Erythroblast (primary cell): ENCODE measurements around the gene FAM90A26.
A peak's percentile ranks its signal among the peaks of the same experiment; 100 is the strongest.
"Not testable (repeated sequence)": the region's sequence is repeated elsewhere in the genome, so short reads cannot be mapped to it uniquely, and the experiment has no call there.

ENCODE experiments used
- DNase-seq, 2 experiments: peaks; one replicate each; lab custom pipeline; 2025; lab: John Stamatoyannopoulos, UW
- POLR2A ChIP-seq: IDR thresholded peaks from 2 replicates; pipeline ENCODE4 v1.6.1; 2011; ENCODE audit warnings: mild to moderate bottlenecking, low read length

The FAM90A26 gene

DNA sequence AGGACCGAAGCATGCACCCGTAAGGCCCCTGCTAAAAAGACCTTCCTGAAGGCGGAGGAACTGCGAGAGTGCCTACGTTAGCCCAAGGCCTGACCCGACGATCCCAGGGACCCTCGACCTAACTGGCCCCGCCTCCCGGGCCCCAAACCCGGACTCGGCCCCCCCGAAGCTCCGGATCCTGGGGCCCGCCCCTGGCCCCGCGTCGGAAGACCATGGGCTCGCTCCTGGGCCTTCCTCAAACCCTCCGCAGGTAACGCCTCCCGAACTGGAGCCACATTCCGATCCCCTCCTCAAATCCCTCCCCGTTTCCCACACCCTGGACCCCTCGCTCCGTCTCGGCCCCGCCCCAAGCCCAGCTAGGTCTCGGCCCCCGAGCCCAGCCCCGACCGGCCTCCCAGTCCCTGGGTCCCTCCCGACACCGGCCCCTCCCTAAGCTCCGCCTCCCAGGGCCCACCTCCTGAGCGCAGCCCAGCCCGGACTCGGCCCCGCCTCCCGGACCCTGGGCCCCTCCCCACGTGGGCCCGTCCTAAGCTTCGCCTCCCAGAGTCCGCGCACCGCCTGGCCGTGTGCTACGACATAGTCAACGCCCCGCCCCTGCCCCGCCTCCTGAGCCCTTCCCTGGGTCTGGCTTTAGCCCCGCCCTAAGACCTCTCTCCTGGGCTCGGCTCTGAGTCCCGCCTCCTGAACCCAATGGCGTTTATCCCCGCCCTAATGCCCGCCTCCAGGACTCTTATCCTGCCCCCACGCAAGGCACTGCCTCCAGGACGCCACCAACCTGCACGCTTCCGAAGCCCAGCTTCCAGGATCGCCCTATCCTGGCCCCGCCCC, 17.8 kb upstream of the FAM90A26 start:
- TF ChIP-seq POLR2A = peak; percentile 41
- DNase-seq = peak; percentile 95

DNA sequence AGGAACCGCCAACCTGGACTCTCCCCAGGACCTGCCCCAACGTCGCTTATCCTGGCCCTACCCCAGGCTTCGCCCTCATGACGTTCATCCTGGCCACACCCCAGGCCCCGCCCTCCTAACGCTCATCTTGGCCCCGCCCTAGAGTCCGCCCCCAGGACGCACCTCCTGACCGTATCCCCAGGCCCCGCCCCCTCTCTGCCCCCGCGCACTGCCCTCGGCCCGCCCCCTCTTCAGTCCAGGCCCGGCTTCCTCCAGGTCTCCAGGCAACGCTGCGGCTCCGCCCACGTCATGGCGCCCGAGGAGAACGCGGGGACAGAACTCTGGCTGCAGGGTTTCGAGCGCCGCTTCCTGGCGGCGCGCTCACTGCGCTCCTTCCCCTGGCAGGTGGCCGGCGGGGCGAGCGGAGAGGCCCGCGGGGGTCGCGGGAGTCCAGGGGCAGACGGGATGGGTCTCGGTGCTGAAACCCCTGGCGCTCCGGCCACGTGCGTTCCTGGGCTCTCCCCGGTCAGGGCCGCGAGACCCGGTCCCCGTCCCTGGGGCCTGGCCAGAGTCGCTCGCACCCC, 17.1 kb upstream of the FAM90A26 start:
- TF ChIP-seq POLR2A = peak; percentile 38
- peak; percentile 96 to 98 for DNase-seq

DNA sequence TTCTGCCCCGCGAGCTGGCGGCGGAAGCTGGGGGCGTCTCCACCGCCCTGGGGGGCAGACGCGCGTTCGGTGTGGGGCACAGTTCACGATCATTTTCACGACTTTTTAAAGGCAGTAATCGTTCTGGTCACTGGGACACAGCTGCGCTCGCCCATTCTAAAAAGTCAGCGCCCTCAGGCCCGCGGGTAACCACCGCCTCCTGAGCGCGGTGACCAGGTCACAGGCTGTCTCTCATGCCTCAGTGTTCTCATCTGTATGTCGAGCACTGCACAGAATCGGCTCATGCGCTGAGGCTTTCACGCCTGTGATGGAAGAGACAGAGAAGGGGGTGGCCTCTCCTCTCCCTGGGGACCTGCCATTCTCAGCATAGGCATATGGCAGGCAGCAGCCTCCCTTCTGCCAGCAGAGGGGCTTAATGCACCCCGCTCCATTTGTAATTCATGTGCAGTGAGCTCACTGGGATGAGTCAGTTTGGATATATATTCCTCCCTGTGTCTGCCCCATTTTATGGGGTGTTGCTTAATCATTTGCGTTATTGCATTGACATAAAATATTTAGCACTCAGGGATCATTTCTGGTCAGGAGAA, 16.5 kb upstream of the FAM90A26 start:
- TF ChIP-seq POLR2A = peak; percentile 2
- peak; percentile 31 to 57 for DNase-seq

DNA sequence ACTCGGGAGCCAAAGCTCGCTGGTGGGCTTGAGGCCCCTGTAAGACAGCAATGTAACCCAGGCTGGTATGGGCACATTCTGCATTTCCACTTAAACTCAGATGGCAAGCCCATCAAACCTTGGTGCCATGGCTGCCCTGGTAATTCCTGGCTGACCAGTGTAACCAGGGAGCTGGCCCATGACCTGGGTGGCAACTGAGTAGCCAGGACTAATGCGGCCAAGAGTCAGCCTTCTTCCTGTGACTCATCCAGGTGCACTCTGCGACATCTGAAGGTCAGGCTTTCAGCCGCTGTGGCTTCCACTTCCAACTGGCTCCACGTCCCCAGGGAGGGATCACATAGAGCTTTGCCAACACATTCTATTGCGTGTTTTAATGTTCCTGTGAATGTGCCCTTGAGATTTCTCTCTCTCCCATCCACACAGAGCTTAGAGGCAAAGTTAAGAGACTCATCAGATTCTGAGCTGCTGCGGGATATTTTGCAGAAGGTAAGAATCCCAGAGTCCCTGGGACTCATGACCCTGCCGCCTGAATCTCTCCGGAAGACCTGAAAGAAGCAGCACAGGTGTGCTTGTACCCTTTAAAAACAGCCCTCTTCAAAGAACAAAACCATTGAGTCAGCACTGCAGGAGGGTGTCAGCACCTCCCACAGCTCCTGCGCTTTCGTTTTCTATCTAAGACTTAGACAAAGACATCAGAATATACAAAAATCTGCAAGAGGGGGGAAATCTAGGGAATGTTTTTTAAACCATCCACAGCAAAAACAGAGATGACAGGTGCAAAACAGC, 14.9 kb upstream of the FAM90A26 start:
- DNase-seq = not testable (repeated sequence)

GRCh38 chr4:9158392-9158791, 11.8 kb upstream of the FAM90A26 start:
- not testable (repeated sequence) for DNase-seq

DNA sequence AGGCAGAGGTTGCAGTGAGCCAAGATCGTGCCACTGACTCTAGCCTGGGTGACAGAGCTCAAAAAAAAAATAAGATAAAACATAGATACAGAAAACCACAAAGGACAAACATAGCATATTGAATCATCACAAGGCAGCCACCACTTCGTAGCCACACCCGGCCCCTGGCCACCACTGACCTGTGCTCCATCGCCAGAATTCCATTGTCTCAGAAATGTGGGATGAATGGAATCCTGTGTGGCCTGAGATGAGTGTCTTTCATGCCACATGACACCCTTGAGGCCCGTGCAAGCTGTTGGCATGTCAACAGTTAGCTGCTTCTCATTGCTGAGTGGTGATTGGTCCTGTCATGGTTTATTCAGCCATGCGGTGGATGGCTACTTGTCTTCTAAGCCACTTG, 10.2 kb upstream of the FAM90A26 start:
- not testable (repeated sequence) for DNase-seq

- DNase-seq = not testable (repeated sequence)
These were observed 4.2 kb upstream of the FAM90A26 start for GRCh38 chr4:9165990-9166389.

DNA sequence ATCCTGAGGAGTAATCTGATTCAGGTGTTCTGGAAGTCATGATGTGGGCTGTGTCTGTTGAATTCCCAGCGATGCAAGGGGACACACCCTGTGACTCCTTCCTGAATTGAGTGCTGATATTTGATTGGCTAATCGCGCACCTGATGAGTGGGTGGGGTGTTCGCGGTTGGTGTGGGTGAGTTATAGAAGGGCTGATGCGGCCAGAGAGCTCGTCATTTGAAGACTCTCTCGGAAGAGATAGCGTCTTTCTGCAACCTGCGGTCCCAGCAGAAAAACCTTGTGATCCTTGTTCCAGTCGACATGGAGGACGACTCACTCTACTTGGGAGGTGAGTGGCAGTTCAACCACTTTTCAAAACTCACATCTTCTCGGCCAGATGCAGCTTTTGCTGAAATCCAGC, 40.1 kb downstream of the FAM90A26 start, which contains the start of gene USP17L10:
Gene USP17L10 (plus strand): TSS at position 301 of the 400 bp plus-strand sequence. CDS start 0 bp downstream, at position 301.
- DNase-seq = not testable (repeated sequence)

DNA sequence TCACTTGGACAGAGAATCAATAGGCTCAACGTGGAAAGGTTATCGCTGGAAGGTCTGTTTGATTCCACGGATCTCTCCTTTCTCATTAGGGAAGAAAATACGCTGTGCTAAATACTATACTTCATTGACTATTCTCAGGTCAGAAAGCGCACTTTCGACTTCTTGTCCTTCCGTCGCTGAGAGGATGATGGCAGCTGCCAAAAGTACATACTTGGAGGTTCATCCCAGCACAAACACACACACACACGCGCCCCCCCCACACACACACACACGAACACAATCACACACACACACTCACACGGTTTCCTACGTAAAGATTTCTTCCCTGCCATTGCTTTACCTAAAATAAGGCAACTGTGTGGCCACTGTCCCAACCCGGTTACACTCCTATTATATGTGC, 44.5 kb downstream of the FAM90A26 start:
- DNase-seq = not testable (repeated sequence)

DNA sequence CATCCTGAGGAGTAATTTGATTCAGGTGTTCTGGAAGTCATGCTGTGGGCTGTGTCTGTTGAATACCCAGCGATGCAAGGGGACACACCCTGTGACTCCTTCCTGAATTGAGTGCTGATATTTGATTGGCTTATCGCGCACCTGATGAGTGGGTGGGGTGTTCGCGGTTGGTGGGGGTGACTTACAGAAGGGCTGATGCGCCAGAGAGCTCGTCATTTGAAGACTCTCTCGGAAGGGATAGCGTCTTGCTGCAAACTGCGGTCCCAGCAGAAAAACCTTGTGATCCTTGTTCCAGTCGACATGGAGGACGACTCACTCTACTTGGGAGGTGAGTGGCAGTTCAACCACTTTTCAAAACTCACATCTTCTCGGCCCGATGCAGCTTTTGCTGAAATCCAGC, 44.9 kb downstream of the FAM90A26 start, which contains the start of gene USP17L11:
Gene USP17L11 (plus strand): TSS at position 301 of the 400 bp plus-strand sequence. CDS start 0 bp downstream, at position 301.
- DNase-seq = not testable (repeated sequence)

- DNase-seq = not testable (repeated sequence)
These were observed 49.6 kb downstream of the FAM90A26 start, which contains the start of gene USP17L12 for GRCh38 chr4:9219852-9220251. USP17L12 (plus strand) TSS chr4:9220152; CDS start chr4:9220152, 0 bp downstream.

DNA sequence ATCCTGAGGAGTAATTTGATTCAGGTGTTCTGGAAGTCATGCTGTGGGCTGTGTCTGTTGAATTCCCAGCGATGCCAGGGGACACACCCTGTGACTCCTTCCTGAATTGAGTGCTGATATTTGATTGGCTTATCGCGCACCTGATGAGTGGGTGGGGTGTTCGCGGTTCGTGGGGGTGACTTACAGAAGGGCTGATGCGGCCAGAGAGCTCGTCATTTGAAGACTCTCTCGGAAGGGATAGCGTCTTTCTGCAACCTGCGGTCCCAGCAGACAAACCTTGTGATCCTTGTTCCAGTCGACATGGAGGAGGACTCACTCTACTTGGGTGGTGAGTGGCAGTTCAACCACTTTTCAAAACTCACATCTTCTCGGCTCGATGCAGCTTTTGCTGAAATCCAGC, 54.4 kb downstream of the FAM90A26 start, which contains the start of gene USP17L13:
Gene USP17L13 (plus strand): TSS at position 301 of the 400 bp plus-strand sequence. CDS start 0 bp downstream, at position 301.
- not testable (repeated sequence) for DNase-seq
